HepG2 (cell line): ENCODE measurements around the gene ZNF628.
A peak's percentile ranks its signal among the peaks of the same experiment; 100 is the strongest.

Source experiments
- DR1 ChIP-seq: sonication (generic); formaldehyde crosslinking; IDR thresholded peaks from 2 replicates; pipeline ENCODE4 v1.8.0; 2021; ENCODE audit warnings: mild to moderate bottlenecking, missing genetic modification reagents, inconsistent platforms
- FOSL2 ChIP-seq: sonication (generic); formaldehyde crosslinking; IDR thresholded peaks from 2 replicates; pipeline ENCODE4 v1.4.0; 2020; ENCODE audit warnings: missing genetic modification reagents
- HOXA5 ChIP-seq: sonication (generic); formaldehyde crosslinking; IDR thresholded peaks from 2 replicates; pipeline ENCODE4 v1.4.0; 2020; ENCODE audit warnings: missing genetic modification reagents
- SP1 ChIP-seq, 2 experiments: fragments of 450-650 bp in 1 of 2; sonication (generic) in 1 of 2; formaldehyde crosslinking in 1 of 2; IDR thresholded peaks; 2 replicates each; pipeline versions ENCODE4 v1.4.0 to v1.6.1; 2016 to 2020; ENCODE audit warnings: missing genetic modification reagents in 1 of 2
- ZNF850 ChIP-seq: sonication (generic); formaldehyde crosslinking; conservative IDR thresholded peaks from 2 replicates; pipeline ENCODE4 v1.9.0; 2021; ENCODE audit warnings: mild to moderate bottlenecking, missing genetic modification reagents
- TF ChIP-seq, protein P1 (sequence below): sonication (generic); formaldehyde crosslinking; IDR thresholded peaks from 2 replicates; pipeline ENCODE4 v1.5.0; 2020; ENCODE audit warnings: mild to moderate bottlenecking, missing genetic modification reagents, moderate library complexity
- TF ChIP-seq, protein P2 (sequence below): sonication (generic); formaldehyde crosslinking; IDR thresholded peaks from 2 replicates; pipeline ENCODE4 v1.4.0; 2020; ENCODE audit warnings: missing genetic modification reagents, borderline replicate concordance
- TF ChIP-seq, protein P3 (sequence below): sonication (generic); formaldehyde crosslinking; IDR thresholded peaks from 2 replicates; pipeline ENCODE4 v1.8.1; 2023; ENCODE audit warnings: mild to moderate bottlenecking, missing genetic modification reagents, borderline replicate concordance
- TF ChIP-seq, protein P4 (sequence below): IDR thresholded peaks from 2 replicates; pipeline ENCODE4 v1.6.1; 2016; ENCODE audit warnings: low read depth, control low read depth

DNA sequence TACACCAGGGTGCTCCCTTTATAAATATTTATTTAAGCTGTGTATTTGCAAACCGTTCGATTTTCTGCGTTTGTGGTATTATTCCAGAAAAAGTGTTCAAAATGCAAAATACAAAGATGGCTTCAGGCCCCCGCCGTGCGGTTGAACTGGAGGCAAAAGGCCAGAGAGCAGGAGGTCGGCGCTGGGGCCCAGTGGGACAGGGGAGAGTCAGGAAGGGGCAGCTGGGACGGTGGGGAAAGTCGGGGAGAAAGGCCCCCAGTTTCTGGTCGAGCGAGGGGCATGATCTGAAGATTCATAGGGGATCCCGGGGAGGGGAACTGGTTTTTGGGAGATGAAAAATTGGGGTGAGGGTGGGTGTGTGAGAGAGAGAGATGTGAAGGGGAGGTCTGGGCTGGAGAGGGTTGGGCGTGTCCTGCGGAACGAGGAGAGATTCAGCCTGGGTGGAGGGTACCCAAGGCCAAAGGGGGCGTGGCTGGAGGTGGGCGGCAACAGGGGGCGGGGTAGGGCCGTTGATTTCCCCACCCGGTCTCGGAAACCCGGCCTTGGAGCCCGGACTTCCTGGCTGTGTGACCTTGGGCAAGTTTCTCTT lies 15.7 kb upstream of the ZNF628 start:
- TF ChIP-seq, protein P1, sequence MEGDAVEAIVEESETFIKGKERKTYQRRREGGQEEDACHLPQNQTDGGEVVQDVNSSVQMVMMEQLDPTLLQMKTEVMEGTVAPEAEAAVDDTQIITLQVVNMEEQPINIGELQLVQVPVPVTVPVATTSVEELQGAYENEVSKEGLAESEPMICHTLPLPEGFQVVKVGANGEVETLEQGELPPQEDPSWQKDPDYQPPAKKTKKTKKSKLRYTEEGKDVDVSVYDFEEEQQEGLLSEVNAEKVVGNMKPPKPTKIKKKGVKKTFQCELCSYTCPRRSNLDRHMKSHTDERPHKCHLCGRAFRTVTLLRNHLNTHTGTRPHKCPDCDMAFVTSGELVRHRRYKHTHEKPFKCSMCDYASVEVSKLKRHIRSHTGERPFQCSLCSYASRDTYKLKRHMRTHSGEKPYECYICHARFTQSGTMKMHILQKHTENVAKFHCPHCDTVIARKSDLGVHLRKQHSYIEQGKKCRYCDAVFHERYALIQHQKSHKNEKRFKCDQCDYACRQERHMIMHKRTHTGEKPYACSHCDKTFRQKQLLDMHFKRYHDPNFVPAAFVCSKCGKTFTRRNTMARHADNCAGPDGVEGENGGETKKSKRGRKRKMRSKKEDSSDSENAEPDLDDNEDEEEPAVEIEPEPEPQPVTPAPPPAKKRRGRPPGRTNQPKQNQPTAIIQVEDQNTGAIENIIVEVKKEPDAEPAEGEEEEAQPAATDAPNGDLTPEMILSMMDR (CRISPR knock-in tag), result no peak
- TF ChIP-seq, protein P2, sequence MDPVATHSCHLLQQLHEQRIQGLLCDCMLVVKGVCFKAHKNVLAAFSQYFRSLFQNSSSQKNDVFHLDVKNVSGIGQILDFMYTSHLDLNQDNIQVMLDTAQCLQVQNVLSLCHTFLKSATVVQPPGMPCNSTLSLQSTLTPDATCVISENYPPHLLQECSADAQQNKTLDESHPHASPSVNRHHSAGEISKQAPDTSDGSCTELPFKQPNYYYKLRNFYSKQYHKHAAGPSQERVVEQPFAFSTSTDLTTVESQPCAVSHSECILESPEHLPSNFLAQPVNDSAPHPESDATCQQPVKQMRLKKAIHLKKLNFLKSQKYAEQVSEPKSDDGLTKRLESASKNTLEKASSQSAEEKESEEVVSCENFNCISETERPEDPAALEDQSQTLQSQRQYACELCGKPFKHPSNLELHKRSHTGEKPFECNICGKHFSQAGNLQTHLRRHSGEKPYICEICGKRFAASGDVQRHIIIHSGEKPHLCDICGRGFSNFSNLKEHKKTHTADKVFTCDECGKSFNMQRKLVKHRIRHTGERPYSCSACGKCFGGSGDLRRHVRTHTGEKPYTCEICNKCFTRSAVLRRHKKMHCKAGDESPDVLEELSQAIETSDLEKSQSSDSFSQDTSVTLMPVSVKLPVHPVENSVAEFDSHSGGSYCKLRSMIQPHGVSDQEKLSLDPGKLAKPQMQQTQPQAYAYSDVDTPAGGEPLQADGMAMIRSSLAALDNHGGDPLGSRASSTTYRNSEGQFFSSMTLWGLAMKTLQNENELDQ (CRISPR knock-in tag), result no peak
- no peak for TF ChIP-seq FOSL2 (CRISPR knock-in tag)
- TF ChIP-seq ZNF850, result no peak
- TF ChIP-seq, protein P3, sequence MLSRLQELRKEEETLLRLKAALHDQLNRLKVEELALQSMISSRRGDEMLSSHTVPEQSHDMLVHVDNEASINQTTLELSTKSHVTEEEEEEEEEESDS (CRISPR knock-in tag), result no peak
- TF ChIP-seq SP1 (IDR thresholded peaks at IDR 0.05), result no peak
- TF ChIP-seq SP1 (CRISPR knock-in tag; IDR thresholded peaks at IDR 0.05), result 0 out of 2 replicates have a peak, but pooled peaks have one; percentile 65
- TF ChIP-seq HOXA5 (CRISPR knock-in tag), result no peak
- no peak for TF ChIP-seq DR1
- TF ChIP-seq, protein P4, sequence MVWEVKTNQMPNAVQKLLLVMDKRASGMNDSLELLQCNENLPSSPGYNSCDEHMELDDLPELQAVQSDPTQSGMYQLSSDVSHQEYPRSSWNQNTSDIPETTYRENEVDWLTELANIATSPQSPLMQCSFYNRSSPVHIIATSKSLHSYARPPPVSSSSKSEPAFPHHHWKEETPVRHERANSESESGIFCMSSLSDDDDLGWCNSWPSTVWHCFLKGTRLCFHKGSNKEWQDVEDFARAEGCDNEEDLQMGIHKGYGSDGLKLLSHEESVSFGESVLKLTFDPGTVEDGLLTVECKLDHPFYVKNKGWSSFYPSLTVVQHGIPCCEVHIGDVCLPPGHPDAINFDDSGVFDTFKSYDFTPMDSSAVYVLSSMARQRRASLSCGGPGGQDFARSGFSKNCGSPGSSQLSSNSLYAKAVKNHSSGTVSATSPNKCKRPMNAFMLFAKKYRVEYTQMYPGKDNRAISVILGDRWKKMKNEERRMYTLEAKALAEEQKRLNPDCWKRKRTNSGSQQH (CRISPR knock-in tag), result no peak
